Transverse colon (tissue), 4 donors: Measurements from ENCODE around the gene A1CF.

Experiments
- POLR2A ChIP-seq: fragments of 450-650 bp; IDR thresholded peaks from one replicate; pipeline ENCODE4 v1.6.1; 2016; ENCODE audit warnings: antibody characterized with exemption, mild to moderate bottlenecking, moderate library complexity
- POLR2AphosphoS5 ChIP-seq, 3 donors: sonication (generic); formaldehyde crosslinking; IDR thresholded peaks; one replicate each; pipeline ENCODE4 v1.6.1; 2016; ENCODE audit warnings: antibody characterized with exemption in 3 of 3
- TF ChIP-seq, protein P1 (sequence below), 5 experiments: fragments of 200-600 bp in 3 of 5; fragments of 450-650 bp in 2 of 5; sonication (generic) in 3 of 5; IDR thresholded peaks; 1 replicate in 2 of 5; 2 replicates in 3 of 5; pipeline ENCODE4 v1.5.1; 2016 to 2017; ENCODE audit warnings: antibody characterized with exemption in 5 of 5, inconsistent platforms in 3 of 5, mild to moderate bottlenecking in 2 of 5, moderate library complexity in 1 of 5

DNA sequence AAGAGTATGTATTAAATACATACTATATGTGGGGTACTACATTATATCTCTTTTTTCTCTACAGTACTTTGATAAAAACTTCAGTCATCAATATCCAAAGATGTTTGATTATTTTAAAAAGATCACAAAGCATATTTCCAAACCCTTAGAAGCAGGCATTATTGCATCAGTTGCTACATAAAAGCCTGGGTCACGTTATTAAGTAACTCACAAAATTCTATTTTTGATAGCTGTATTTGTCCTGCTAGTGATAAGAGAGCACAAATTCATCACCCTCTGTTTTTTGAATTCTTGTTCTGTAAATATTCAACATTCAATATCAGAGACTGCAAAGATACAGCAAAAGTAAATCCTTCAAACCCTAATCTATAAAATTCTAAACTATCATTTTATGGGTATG lies 30.0 kb downstream of the A1CF start:
- TF ChIP-seq POLR2AphosphoS5 (IDR thresholded peaks at IDR 0.05) (no peak), POLR2A (no peak)
- TF ChIP-seq, protein P1, sequence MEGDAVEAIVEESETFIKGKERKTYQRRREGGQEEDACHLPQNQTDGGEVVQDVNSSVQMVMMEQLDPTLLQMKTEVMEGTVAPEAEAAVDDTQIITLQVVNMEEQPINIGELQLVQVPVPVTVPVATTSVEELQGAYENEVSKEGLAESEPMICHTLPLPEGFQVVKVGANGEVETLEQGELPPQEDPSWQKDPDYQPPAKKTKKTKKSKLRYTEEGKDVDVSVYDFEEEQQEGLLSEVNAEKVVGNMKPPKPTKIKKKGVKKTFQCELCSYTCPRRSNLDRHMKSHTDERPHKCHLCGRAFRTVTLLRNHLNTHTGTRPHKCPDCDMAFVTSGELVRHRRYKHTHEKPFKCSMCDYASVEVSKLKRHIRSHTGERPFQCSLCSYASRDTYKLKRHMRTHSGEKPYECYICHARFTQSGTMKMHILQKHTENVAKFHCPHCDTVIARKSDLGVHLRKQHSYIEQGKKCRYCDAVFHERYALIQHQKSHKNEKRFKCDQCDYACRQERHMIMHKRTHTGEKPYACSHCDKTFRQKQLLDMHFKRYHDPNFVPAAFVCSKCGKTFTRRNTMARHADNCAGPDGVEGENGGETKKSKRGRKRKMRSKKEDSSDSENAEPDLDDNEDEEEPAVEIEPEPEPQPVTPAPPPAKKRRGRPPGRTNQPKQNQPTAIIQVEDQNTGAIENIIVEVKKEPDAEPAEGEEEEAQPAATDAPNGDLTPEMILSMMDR (IDR thresholded peaks at IDR 0.05): no peak
